T-helper 17 cell (primary cell): Measurements from ENCODE around the gene ADAM10. TPM values are rescaled to one million over a fixed set of nuclear protein-coding genes. Genes with fewer than 3 reads are reported as not detected.

Source experiments
- ATAC-seq: fragments of 150-1000 bp; cut with Tn5 transposase; 2 replicates; pipeline ENCODE4 v1.10.0; 2021; ENCODE audit warnings: mild to moderate bottlenecking, moderate library complexity
- DNase-seq, 3 donors: peaks; one replicate each; pipeline versions ENCODE4 v3.0.0 to v3.0.0-alpha.2; 2020 to 2021
- H3K9me3 ChIP-seq: one replicate; pipeline ENCODE4 v1.7.0; 2013; ENCODE audit warnings: low read length, mild to moderate bottlenecking; ENCODE audit not compliant: control insufficient read depth, poor library complexity, severe bottlenecking
- H3K27ac Mint-ChIP-seq: one replicate; pipeline ENCODE4 v1.8.0; 2022; ENCODE audit warnings: mild to moderate bottlenecking, moderate library complexity, mixed read lengths
- H3K27me3 Mint-ChIP-seq: one replicate; pipeline ENCODE4 v1.8.0; 2022; ENCODE audit warnings: mixed read lengths
- H3K36me3 Mint-ChIP-seq: one replicate; pipeline ENCODE4 v1.8.0; 2022; ENCODE audit warnings: low read depth, mixed read lengths
- H3K4me1 Mint-ChIP-seq: one replicate; pipeline ENCODE4 v1.8.0; 2022; ENCODE audit warnings: mild to moderate bottlenecking, mixed read lengths
- H3K4me3 Mint-ChIP-seq: one replicate; pipeline ENCODE4 v1.8.0; 2022; ENCODE audit warnings: mild to moderate bottlenecking, moderate library complexity, mixed read lengths
- total RNA-seq, 4 donors: library from RNA in 2 of 4; stranded (reverse) in 2 of 4; gene quantifications; one replicate each; pipeline ENCODE4 v1.2.3 and lab custom pipeline; 2022 to 2026

ADAM10 gene
- total RNA-seq, 2 donors from 2014 or later = 137 to 142 TPM

DNA sequence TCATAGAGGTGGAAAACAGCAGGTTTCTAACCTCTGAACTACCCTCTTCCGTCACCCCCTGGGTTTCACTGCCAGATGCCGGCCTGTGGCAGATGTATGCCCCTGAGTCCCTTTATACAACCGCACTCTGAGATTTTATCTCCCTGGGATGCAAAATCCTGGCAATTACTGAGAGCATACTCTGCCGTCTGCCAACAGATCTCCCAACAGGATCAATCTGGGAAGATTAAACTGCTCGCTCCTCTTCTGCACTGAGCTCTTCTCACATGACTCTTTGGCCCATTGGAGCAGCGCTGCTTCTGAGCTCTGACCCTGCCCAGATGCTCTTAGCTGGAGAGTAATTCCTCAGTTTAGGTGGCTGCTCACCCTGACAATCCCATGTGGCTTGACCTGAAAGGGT lies 184.5 kb downstream of the ADAM10 start:
- H3K9me3 ChIP-seq = peaks cover 5% of the 10 kb centered on the region
- peaks cover 11% of the 10 kb centered on the region for H3K4me1 Mint-ChIP-seq
- no peak for DNase-seq
- H3K4me3 Mint-ChIP-seq = no peak overlapping the region
- H3K27ac Mint-ChIP-seq = no peak overlapping the region
- ATAC-seq = no peak
- no peaks in the 10 kb centered on the region for H3K27me3 Mint-ChIP-seq
- no peaks in the 10 kb centered on the region for H3K36me3 Mint-ChIP-seq

DNA sequence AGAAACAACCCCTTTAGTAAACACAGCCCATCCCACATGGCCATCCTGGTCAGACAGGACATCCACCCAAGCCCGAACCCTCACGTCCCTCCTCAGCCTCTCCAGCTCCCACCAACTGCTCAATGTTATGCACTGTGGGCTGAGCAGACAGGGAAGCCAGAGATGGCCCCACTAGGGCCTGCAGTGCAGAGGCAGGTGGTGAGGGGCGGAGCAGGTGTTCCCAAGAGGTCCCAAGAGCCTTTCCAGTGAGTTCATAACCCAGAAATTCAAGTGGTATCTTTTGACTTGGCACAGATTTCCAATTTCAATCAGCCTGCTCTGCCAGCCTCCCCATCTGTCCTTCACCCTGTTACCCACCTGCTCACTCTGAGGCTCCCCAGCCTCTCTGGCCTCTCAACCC lies 187.4 kb downstream of the ADAM10 start:
- H3K27me3 Mint-ChIP-seq = no peaks in the 10 kb centered on the region
- DNase-seq = no peak

DNA sequence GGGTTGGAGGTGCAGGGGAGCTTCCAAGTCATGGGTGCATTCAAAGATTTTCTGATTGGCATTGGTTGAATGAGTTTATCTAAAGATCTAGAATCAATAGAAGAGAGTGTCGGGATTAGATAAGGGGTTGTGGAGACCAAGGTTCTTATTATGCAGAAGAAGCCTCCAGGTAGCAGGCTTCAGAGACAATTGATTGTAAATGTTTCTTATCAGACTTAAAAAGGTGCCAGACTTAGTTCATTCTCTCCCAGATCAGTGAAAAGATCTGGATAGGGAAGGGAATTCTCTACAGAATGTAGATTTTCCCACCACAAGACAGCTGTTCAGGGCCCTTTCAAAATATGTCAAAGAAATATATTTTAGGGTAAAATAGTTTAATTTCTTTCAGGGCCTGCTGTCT lies 188.2 kb downstream of the ADAM10 start:
- H3K4me3 Mint-ChIP-seq = no peak overlapping the region
- DNase-seq = no peak
- no peaks in the 10 kb centered on the region for H3K36me3 Mint-ChIP-seq
- no peak for ATAC-seq
- no peaks in the 10 kb centered on the region for H3K27me3 Mint-ChIP-seq
- no peaks in the 10 kb centered on the region for H3K9me3 ChIP-seq
- peaks cover 2% of the 10 kb centered on the region for H3K4me1 Mint-ChIP-seq
- no peak overlapping the region for H3K27ac Mint-ChIP-seq

More for the DNA sequence above, 187.4 kb downstream of the ADAM10 start:
- no peaks in the 10 kb centered on the region for H3K9me3 ChIP-seq
- ATAC-seq = no peak
- Mint-ChIP-seq H3K36me3 (no peaks in the 10 kb centered on the region), H3K27ac (no peak overlapping the region), H3K4me1 (peaks cover 2% of the 10 kb centered on the region), H3K4me3 (no peak overlapping the region)

GRCh38 chr15:58559904-58560588 lies 189.5 kb downstream of the ADAM10 start:
- no peaks in the 10 kb centered on the region for H3K27me3 Mint-ChIP-seq
- ATAC-seq = no peak
- no peak overlapping the region for H3K27ac Mint-ChIP-seq
- H3K36me3 Mint-ChIP-seq = no peaks in the 10 kb centered on the region
- H3K9me3 ChIP-seq = no peaks in the 10 kb centered on the region
- no peak overlapping the region for H3K4me3 Mint-ChIP-seq
- peaks cover 2% of the 10 kb centered on the region for H3K4me1 Mint-ChIP-seq
- DNase-seq = no peak

GRCh38 chr15:58558777-58559176 lies 190.7 kb downstream of the ADAM10 start:
- ATAC-seq (no peak), DNase-seq (no peak)
- Mint-ChIP-seq H3K27ac (no peak overlapping the region), H3K4me1 (peaks cover 3% of the 10 kb centered on the region), H3K27me3 (no peaks in the 10 kb centered on the region), H3K36me3 (no peaks in the 10 kb centered on the region), H3K4me3 (no peak overlapping the region)
- H3K9me3 ChIP-seq = no peaks in the 10 kb centered on the region

DNA sequence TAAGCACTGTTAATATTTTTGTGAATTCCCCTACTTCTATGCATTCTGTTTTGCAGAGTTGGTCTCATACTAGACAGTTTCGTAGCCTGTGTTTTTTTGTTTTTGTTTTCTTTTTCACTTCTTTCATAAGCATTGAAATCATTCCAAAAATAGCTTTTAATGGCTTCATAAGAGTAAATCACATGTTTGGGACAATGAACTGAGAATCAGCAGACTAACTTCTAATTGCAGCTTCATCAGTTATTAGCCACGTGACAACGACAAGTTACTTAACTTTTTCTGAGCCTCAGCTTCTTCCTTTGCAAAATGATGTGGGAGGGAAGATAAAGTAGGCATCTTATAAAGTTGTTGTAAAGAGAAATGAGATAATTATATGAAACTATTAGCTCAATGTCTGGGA lies 193.0 kb downstream of the ADAM10 start:
- H3K36me3 Mint-ChIP-seq = no peaks in the 10 kb centered on the region
- no peak for ATAC-seq
- no peaks in the 10 kb centered on the region for H3K9me3 ChIP-seq
- no peaks in the 10 kb centered on the region for H3K27me3 Mint-ChIP-seq
- H3K27ac Mint-ChIP-seq = no peak overlapping the region
- H3K4me3 Mint-ChIP-seq = no peak overlapping the region
- DNase-seq = no peak
- peaks cover 11% of the 10 kb centered on the region for H3K4me1 Mint-ChIP-seq

DNA sequence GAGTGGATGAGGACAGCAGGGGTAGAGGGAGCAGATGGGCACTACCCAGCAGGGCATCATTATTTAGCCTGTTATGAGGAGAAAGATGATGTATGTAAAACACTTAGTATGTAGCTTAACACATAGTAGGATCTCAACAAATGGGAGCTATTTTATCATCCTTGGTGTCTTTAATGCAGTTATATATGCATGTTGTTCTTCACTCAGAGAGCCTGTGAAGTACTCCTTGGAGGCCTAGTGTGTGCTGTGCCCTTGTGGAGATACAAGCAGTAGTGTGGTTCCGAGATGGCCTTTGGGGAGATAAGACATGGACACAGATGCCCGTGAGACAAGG lies 193.5 kb downstream of the ADAM10 start:
- Mint-ChIP-seq H3K27ac (no peak overlapping the region), H3K27me3 (no peaks in the 10 kb centered on the region), H3K4me3 (no peak overlapping the region), H3K4me1 (peaks cover 15% of the 10 kb centered on the region), H3K36me3 (no peaks in the 10 kb centered on the region)
- DNase-seq (no peak), ATAC-seq (no peak)
- H3K9me3 ChIP-seq = no peaks in the 10 kb centered on the region

DNA sequence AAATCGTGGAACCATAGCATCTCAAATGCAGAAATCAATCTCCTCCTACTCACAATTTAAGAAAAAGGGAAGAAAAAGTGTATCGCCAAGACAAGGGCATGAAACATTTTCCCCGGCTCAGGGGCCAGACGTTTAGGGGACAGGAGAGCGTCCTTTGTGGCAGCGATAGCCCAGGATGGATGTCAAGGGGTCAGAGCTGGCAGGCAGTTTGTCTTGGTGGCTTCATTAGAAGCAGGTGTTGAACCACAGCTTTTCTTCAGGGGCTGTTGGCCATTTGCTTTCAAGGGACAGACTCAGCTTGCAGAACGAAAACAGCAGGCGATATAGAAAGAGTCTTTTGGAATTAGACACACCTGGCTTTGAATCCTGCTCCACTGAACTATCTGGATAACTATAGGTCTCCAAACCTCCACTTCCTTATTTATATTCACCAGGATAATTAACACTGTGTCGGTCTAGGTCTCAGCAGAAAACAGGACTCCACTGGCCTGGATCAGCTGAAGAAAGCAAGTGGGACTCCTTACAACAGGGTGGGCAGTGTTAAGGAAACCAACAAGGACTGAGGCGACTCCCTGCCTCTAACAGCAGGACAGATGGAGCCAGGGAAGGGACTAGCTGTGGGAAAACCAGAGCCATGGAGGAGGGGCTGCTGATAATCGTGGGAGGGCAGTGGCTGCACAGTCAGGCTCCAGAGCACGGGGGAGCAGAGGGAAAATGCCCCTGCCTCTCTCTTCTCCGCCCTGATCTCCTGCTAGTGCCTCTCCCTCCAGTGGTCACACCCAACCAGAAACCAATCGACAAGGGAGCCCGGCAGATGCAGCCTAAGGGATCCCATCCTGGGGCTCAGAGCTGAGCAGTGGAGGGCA lies 194.1 kb downstream of the ADAM10 start:
- peak overlapping the region; percentile 36 for H3K4me3 Mint-ChIP-seq

GRCh38 chr15:58554758-58555157 lies 194.7 kb downstream of the ADAM10 start:
- no peaks in the 10 kb centered on the region for H3K36me3 Mint-ChIP-seq
- DNase-seq (no peak), ATAC-seq (no peak)
- H3K27ac Mint-ChIP-seq = no peak overlapping the region
- no peak overlapping the region for H3K4me3 Mint-ChIP-seq
- H3K9me3 ChIP-seq = no peaks in the 10 kb centered on the region
- no peaks in the 10 kb centered on the region for H3K27me3 Mint-ChIP-seq
- peaks cover 18% of the 10 kb centered on the region for H3K4me1 Mint-ChIP-seq

More for the DNA sequence above, 194.1 kb downstream of the ADAM10 start:
- H3K4me1 Mint-ChIP-seq = peaks cover 16% of the 10 kb centered on the region
- no peaks in the 10 kb centered on the region for H3K27me3 Mint-ChIP-seq
- no peak for DNase-seq
- ATAC-seq = no peak
- no peaks in the 10 kb centered on the region for H3K36me3 Mint-ChIP-seq
- H3K27ac Mint-ChIP-seq = no peak overlapping the region
- no peaks in the 10 kb centered on the region for H3K9me3 ChIP-seq

GRCh38 chr15:58553365-58553918 lies 196.1 kb downstream of the ADAM10 start:
- H3K36me3 Mint-ChIP-seq = no peaks in the 10 kb centered on the region
- H3K4me3 Mint-ChIP-seq = no peak overlapping the region
- DNase-seq (no peak), ATAC-seq (no peak)
- peaks cover 18% of the 10 kb centered on the region for H3K4me1 Mint-ChIP-seq
- no peaks in the 10 kb centered on the region for H3K27me3 Mint-ChIP-seq
- no peaks in the 10 kb centered on the region for H3K9me3 ChIP-seq
- H3K27ac Mint-ChIP-seq = no peak overlapping the region

DNA sequence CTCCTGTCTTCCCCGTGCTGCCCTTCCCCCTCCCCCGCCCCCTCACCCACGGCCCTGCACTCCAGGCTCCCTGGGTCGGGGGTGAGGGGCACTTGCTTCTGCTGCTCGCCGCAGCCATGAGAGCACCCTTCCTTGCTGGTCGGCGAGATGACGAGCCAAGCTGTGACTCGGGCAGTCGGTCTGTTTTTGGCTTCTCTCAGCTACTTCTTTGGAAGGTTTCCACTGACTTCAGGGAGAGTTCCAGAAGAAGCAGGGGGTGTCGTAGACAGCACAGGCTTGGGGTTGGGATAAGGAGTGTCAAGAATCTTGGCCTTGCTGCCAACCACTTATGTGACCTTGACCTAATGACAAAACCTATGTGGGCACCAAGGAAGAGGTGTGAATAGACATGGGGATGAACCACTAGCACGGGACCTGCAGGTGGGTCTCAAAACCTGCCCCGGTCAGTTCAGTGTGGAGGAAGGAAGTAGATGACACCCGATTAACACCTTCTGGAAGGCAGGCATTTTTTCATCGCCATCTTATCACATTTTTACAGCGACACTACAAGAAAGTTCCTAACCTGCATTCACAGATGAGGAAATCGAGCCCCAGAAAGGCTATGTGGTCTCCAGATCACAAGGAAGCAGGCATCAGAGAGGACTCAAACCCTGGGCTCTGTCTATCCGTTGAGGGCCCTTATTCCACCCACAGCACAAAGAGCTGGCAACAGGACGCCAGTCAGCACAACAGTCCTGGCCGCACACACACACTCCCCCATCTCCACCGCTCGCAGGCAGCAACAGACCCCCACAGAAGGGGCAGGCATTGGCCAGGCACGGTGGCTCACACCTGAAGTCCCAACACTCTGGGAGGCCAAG lies 196.8 kb downstream of the ADAM10 start:
- ATAC-seq (no peak), DNase-seq (no peak)
- Mint-ChIP-seq H3K4me3 (no peak overlapping the region), H3K27ac (no peak overlapping the region), H3K36me3 (no peaks in the 10 kb centered on the region), H3K27me3 (no peaks in the 10 kb centered on the region), H3K4me1 (peaks cover 18% of the 10 kb centered on the region)
- no peaks in the 10 kb centered on the region for H3K9me3 ChIP-seq

DNA sequence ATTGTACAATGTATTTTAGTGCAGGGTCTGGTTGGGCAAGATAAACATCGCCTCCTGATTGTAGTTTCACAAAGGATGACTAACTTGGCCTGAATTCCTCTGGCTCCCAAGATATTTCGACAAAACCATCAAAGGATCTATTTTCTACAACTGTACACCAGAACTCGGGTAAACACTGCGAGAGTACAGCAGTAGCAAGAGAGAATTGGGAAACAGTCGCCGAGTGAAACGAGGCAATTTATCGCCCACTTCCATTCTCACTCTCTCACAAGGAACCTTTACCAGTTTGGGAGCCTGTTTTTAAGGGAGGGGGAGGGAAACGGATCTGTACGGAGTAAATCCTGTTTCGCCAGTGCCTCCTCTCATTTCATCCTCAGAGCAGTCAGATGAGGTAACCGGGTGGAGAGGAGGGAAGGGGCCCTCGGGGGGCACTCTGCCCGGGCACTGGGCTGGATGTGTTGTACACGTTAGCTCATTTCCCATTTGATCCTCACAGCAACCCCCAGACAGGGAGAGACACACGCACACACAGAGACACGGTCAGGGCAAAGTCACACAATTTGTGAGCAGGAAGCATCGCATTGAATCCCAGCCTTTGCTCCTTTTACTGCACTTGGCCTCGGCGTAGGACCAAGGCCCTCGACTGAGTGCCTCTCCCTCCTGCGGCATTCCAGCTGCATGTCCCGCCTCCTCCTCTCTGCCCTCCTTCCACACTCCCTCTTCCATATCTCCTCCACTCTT lies 197.6 kb downstream of the ADAM10 start:
- peaks cover 21% of the 10 kb centered on the region for H3K4me1 Mint-ChIP-seq
- peak overlapping the region; percentile 47 for H3K4me3 Mint-ChIP-seq
- H3K27me3 Mint-ChIP-seq = no peaks in the 10 kb centered on the region
- no peaks in the 10 kb centered on the region for H3K9me3 ChIP-seq
- no peak for DNase-seq
- peak overlapping the region; percentile 88 for H3K27ac Mint-ChIP-seq
- no peak for ATAC-seq
- no peaks in the 10 kb centered on the region for H3K36me3 Mint-ChIP-seq
